H9 (cell line): ENCODE data around the gene CFAP97D1. TPM values are rescaled to one million over a fixed set of nuclear protein-coding genes. Genes with fewer than 3 reads are reported as not detected.
A peak's percentile ranks its signal among the peaks of the same experiment; 100 is the strongest.

Experiments used
- DNase-seq: peaks from one replicate; pipeline ENCODE4 v3.0.0-alpha.2; 2017
- H2AFZ ChIP-seq: one replicate; pipeline ENCODE4 v1.6.1; 2013; ENCODE audit warnings: mild to moderate bottlenecking, low read length, control low read depth, moderate library complexity
- H2AK5ac ChIP-seq: 2 replicates; pipeline ENCODE4 v1.6.1; 2013; ENCODE audit warnings: low read length, control low read depth, mixed read lengths; ENCODE audit not compliant: insufficient read length
- H2BK120ac ChIP-seq: one replicate; pipeline ENCODE4 v1.6.1; 2013; ENCODE audit warnings: low read depth, mild to moderate bottlenecking, low read length, control low read depth, inconsistent platforms; ENCODE audit not compliant: poor library complexity, severe bottlenecking
- H2BK12ac ChIP-seq: 2 replicates; pipeline ENCODE4 v1.6.1; 2013; ENCODE audit warnings: low read length, control low read depth, mixed read lengths, low read depth; ENCODE audit not compliant: insufficient read length
- H2BK15ac ChIP-seq: 2 replicates; pipeline ENCODE4 v1.6.1; 2013; ENCODE audit warnings: low read depth, low read length, control low read depth
- H2BK20ac ChIP-seq: one replicate; pipeline ENCODE4 v1.6.1; 2013; ENCODE audit warnings: low read depth, mild to moderate bottlenecking, low read length, control low read depth, inconsistent platforms; ENCODE audit not compliant: poor library complexity, severe bottlenecking
- H2BK5ac ChIP-seq: 2 replicates; pipeline ENCODE4 v1.6.1; 2013; ENCODE audit warnings: low read length, control low read depth, mixed read lengths; ENCODE audit not compliant: insufficient read length
- H3K14ac ChIP-seq: 2 replicates; pipeline ENCODE4 v1.6.1; 2013; ENCODE audit warnings: low read length, control low read depth; ENCODE audit not compliant: insufficient read depth
- H3K18ac ChIP-seq: 2 replicates; pipeline ENCODE4 v1.6.1; 2013; ENCODE audit warnings: low read depth, mild to moderate bottlenecking, mixed read lengths, low read length, control low read depth; ENCODE audit not compliant: insufficient read length
- H3K23ac ChIP-seq: 2 replicates; pipeline ENCODE4 v1.6.1; 2013; ENCODE audit warnings: low read length, control low read depth, mixed read lengths, low read depth; ENCODE audit not compliant: insufficient read length
- H3K23me2 ChIP-seq: 2 replicates; pipeline ENCODE4 v1.6.1; 2013; ENCODE audit warnings: low read depth, mild to moderate bottlenecking, mixed read lengths, low read length, control low read depth; ENCODE audit not compliant: insufficient read length, poor library complexity, severe bottlenecking
- H3K27ac ChIP-seq: 2 replicates; pipeline ENCODE4 v1.5.1; 2013; ENCODE audit warnings: low read length, control low read depth, mixed read lengths, low read depth; ENCODE audit not compliant: insufficient read length
- H3K27me3 ChIP-seq: 2 replicates; pipeline ENCODE4 v1.6.1; 2013; ENCODE audit warnings: low read length, control low read depth, inconsistent platforms; ENCODE audit not compliant: insufficient read depth
- H3K4ac ChIP-seq: 2 replicates; pipeline ENCODE4 v1.6.1; 2013; ENCODE audit warnings: low read depth, mild to moderate bottlenecking, control low read depth, inconsistent platforms, low read length, moderate library complexity
- H3K4me1 ChIP-seq: 2 replicates; pipeline ENCODE4 v1.6.1; 2013; ENCODE audit warnings: low read length, control low read depth, inconsistent platforms; ENCODE audit not compliant: insufficient read depth
- H3K4me2 ChIP-seq: 2 replicates; pipeline ENCODE4 v1.6.1; 2013; ENCODE audit warnings: low read length, control low read depth, mixed read lengths; ENCODE audit not compliant: insufficient read length, insufficient read depth
- H3K56ac ChIP-seq: 2 replicates; pipeline ENCODE4 v1.6.1; 2013; ENCODE audit warnings: low read depth, mild to moderate bottlenecking, mixed read lengths, low read length, control low read depth; ENCODE audit not compliant: insufficient read length
- H3K79me1 ChIP-seq: 2 replicates; pipeline ENCODE4 v1.6.1; 2013; ENCODE audit warnings: low read depth, mild to moderate bottlenecking, moderate library complexity, low read length, control low read depth, inconsistent platforms; ENCODE audit not compliant: insufficient read depth, poor library complexity, severe bottlenecking
- H3K79me2 ChIP-seq: 2 replicates; pipeline ENCODE4 v1.6.1; 2013; ENCODE audit warnings: low read length, control low read depth, inconsistent platforms; ENCODE audit not compliant: insufficient read depth
- H3K9ac ChIP-seq: 2 replicates; pipeline ENCODE4 v1.6.1; 2013; ENCODE audit warnings: low read length, control low read depth, mixed read lengths; ENCODE audit not compliant: insufficient read length; ENCODE audit errors: extremely low read depth
- H3K9me3 ChIP-seq: one replicate; pipeline ENCODE4 v1.6.1; 2013; ENCODE audit warnings: low read depth, low read length, inconsistent platforms; ENCODE audit not compliant: control insufficient read depth
- H3T11ph ChIP-seq: one replicate; pipeline ENCODE4 v1.6.1; 2013; ENCODE audit warnings: mild to moderate bottlenecking, low read length, control low read depth, inconsistent platforms
- H4K20me1 ChIP-seq: one replicate; pipeline ENCODE4 v1.6.1; 2013; ENCODE audit not compliant: control insufficient read depth, insufficient read length, insufficient read depth
- H4K5ac ChIP-seq: 2 replicates; pipeline ENCODE4 v1.6.1; 2013; ENCODE audit warnings: low read depth, mild to moderate bottlenecking, mixed read lengths, low read length, control low read depth; ENCODE audit not compliant: insufficient read length
- H4K8ac ChIP-seq: replicated peaks from 2 replicates; pipeline ENCODE4 v1.6.1; 2013; ENCODE audit warnings: low read length, control low read depth, mixed read lengths, low read depth; ENCODE audit not compliant: insufficient read length
- H4K91ac ChIP-seq: 2 replicates; pipeline ENCODE4 v1.6.1; 2013; ENCODE audit warnings: low read depth, mild to moderate bottlenecking, moderate library complexity, mixed read lengths, low read length, control low read depth; ENCODE audit not compliant: insufficient read length
- H3K27ac Mint-ChIP-seq, 3 experiments: 2 replicates in 2 of 3; 3 replicates in 1 of 3; pipeline ENCODE4 v1.8.0; 2020 to 2021; ENCODE audit warnings: mixed read lengths in 3 of 3, mild to moderate bottlenecking in 1 of 3, moderate library complexity in 1 of 3
- H3K27me3 Mint-ChIP-seq: 2 replicates; pipeline ENCODE4 v1.8.0; 2021; ENCODE audit warnings: low read depth, mild to moderate bottlenecking, moderate library complexity, mixed read lengths
- H3K36me3 Mint-ChIP-seq, 3 experiments: 2 replicates in 2 of 3; 3 replicates in 1 of 3; pipeline ENCODE4 v1.8.0; 2020 to 2021; ENCODE audit warnings: low read depth in 3 of 3, mixed read lengths in 3 of 3; ENCODE audit not compliant: insufficient read depth in 1 of 3
- H3K4me1 Mint-ChIP-seq, 2 experiments: 2 replicates each; pipeline ENCODE4 v1.8.0; 2020; ENCODE audit warnings: mixed read lengths in 2 of 2
- H3K4me3 Mint-ChIP-seq, 2 experiments: 2 replicates in 1 of 2; 3 replicates in 1 of 2; pipeline ENCODE4 v1.8.0; 2020 to 2021; ENCODE audit warnings: mild to moderate bottlenecking in 2 of 2, mixed read lengths in 2 of 2, moderate library complexity in 1 of 2
- H3K9me3 Mint-ChIP-seq, 2 experiments: 2 replicates in 1 of 2; 3 replicates in 1 of 2; pipeline ENCODE4 v1.8.0; 2020; ENCODE audit warnings: mild to moderate bottlenecking in 2 of 2, mixed read lengths in 2 of 2, moderate library complexity in 1 of 2
- CTCF ChIP-seq: fragments of 200-600 bp; sonication (generic); conservative IDR thresholded peaks from 3 replicates; pipeline ENCODE4 v1.8.0; 2021; ENCODE audit warnings: antibody characterized with exemption, mild to moderate bottlenecking
- WGBS: extraction: QIAGEN DNeasy Blood & Tissue Kit; methylation state at CpG from one replicate; pipeline ENCODE4 v1.1.7; 2013; ENCODE audit warnings: missing lambda C conversion rate, low lambda C conversion rate, mixed read lengths; ENCODE audit not compliant: insufficient read length; ENCODE audit errors: extremely low coverage; 5-methylcytosine and 5-hydroxymethylcytosine counted together
- total RNA-seq: library from RNA; stranded (reverse); gene quantifications from 2 replicates; pipeline ENCODE4 v1.2.1, GENCODE V29; 2021

The CFAP97D1 gene
- total RNA-seq, 1 experiment from 2014 or later: not detected

- no peak overlapping the region for H2BK5ac ChIP-seq
- H4K8ac ChIP-seq: no peak overlapping the region
- no peak overlapping the region for H3K27ac ChIP-seq
- no peak overlapping the region for H3K4ac ChIP-seq
- H3K9me3 ChIP-seq: no peaks in the 10 kb centered on the region
- H3K79me1 ChIP-seq: no peaks in the 10 kb centered on the region
- TF ChIP-seq CTCF: no peak
- Mint-ChIP-seq H3K4me3 (no peak overlapping the region), H3K4me1 (peaks cover 7 to 8% of the 10 kb centered on the region in 2 experiments; a peak in 3 of 4 replicates), H3K9me3 (peaks cover 0 to 2% of the 10 kb centered on the region in 2 experiments; a peak in 1 of 5 replicates), H3K27me3 (peaks cover 27% of the 10 kb centered on the region), H3K27ac (peak overlapping the region in 1 of 3 experiments; percentile 20; a peak in 1 of 7 replicates), H3K36me3 (no peaks in the 10 kb centered on the region)
- H4K5ac ChIP-seq: no peak overlapping the region
- no peak overlapping the region for H3T11ph ChIP-seq
- no peak overlapping the region for H2BK120ac ChIP-seq
- no peak overlapping the region for H3K9ac ChIP-seq
- H3K27me3 ChIP-seq: no peaks in the 10 kb centered on the region
- H3K18ac ChIP-seq: no peak overlapping the region
- H4K91ac ChIP-seq: no peak overlapping the region
- H2AK5ac ChIP-seq: no peak overlapping the region
- no peaks in the 10 kb centered on the region for H3K79me2 ChIP-seq
- H2BK12ac ChIP-seq: no peak overlapping the region
- no peak overlapping the region for H2BK20ac ChIP-seq
- H2BK15ac ChIP-seq: no peak overlapping the region
- H2AFZ ChIP-seq: no peak overlapping the region
- no CpG with 5 or more reads among the region's 5 CpGs for WGBS
- DNase-seq: no peak
- H3K4me1 ChIP-seq: no peaks in the 10 kb centered on the region
- no peaks in the 10 kb centered on the region for H4K20me1 ChIP-seq
- no peak overlapping the region for H3K56ac ChIP-seq
- no peaks in the 10 kb centered on the region for H3K23me2 ChIP-seq
- H3K4me2 ChIP-seq: no peak overlapping the region
- no peak overlapping the region for H3K23ac ChIP-seq
- no peak overlapping the region for H3K14ac ChIP-seq
Measured at GRCh38 chr17:43784628-43785101, 4.4 kb downstream of the CFAP97D1 start.
